Left ventricle myocardium superior (tissue), 1 donor: Measurements from ENCODE around the gene TTC32. TPM values are rescaled to one million over a fixed set of nuclear protein-coding genes. Genes with fewer than 3 reads are reported as not detected.
"Not testable (repeated sequence)": the region's sequence is repeated elsewhere in the genome, so short reads cannot be mapped to it uniquely, and the experiment has no call there.

Experiments
- ATAC-seq: fragments of 200-7000 bp; cut with Tn5 transposase; one replicate; pipeline ENCODE4 v1.9.1; 2020; ENCODE audit warnings: mild to moderate bottlenecking, moderate library complexity
- DNase-seq: peaks from one replicate; pipeline ENCODE4 v3.0.0-alpha.2; 2020
- intact Hi-C: fragments of 100-400 bp; cut with micrococcal nuclease; formaldehyde crosslinking; loops from one replicate; pipeline ENCODE4 v1.11.0; 2022
- long read RNA-seq: library from polyadenylated mRNA; unstranded; transcript quantifications from one replicate; pipeline ENCODE4 v2.0.0, GENCODE V29; 2021
- total RNA-seq: library from RNA; stranded (reverse); fragmentation: NEBNext Ultra II Directional; extraction: Animal tissue kit (Norgen Biotek cat#: 25700); gene quantifications from one replicate; pipeline ENCODE4 v1.2.1, GENCODE V29; 2021
- donor health status: DM: no; HTN: yes; CAD: no; lungs with severe emphysema.

TTC32 gene
- total RNA-seq, result 4.0 TPM
- long read RNA-seq, partial matches to known transcripts, result 0 of 5 reads
- long read RNA-seq, other reads (novel, unspliced or antisense), result 3 of 5 reads

GRCh38 chr2:19901442-19902215, at the start of gene TTC32:
TSS of gene TTC32 (minus strand) at chr2:19901983. CDS start at chr2:19901854, 129 bp downstream.
- DNase-seq (peak; percentile 96), ATAC-seq (peak; percentile 98)
- intact Hi-C loops, result no loop called here

- no peak for DNase-seq
- intact Hi-C loops, result no loop called here
- no peak for ATAC-seq
Observed at GRCh38 chr2:19949071-19949470, 47.3 kb upstream of the TTC32 start.

- ATAC-seq (no peak), DNase-seq (no peak)
- intact Hi-C loops, result no loop called here
Observed at GRCh38 chr2:19947184-19947940, 45.6 kb upstream of the TTC32 start.

GRCh38 chr2:19944205-19944845, 42.5 kb upstream of the TTC32 start:
- no peak for DNase-seq
- intact Hi-C loops, result no loop called here
- ATAC-seq, result no peak

- ATAC-seq (no peak), DNase-seq (no peak)
- intact Hi-C loops, result no loop called here
Observed at GRCh38 chr2:19943189-19943588, 41.4 kb upstream of the TTC32 start.

GRCh38 chr2:19942199-19942598, 40.4 kb upstream of the TTC32 start:
- intact Hi-C loops, result no loop called here
- DNase-seq (no peak), ATAC-seq (peak; percentile 53)

GRCh38 chr2:19937004-19937403, 35.2 kb upstream of the TTC32 start:
- ATAC-seq, result no peak
- no peak for DNase-seq
- intact Hi-C loops, result no loop called here

GRCh38 chr2:19936203-19936602, 34.4 kb upstream of the TTC32 start:
- intact Hi-C loops, result no loop called here
- ATAC-seq, result no peak
- DNase-seq, result no peak

GRCh38 chr2:19933351-19933981, 31.7 kb upstream of the TTC32 start:
- no peak for DNase-seq
- no peak for ATAC-seq
- intact Hi-C loops, result no loop called here

- intact Hi-C loops, result no loop called here
- DNase-seq (no peak), ATAC-seq (no peak)
Observed at GRCh38 chr2:19932928-19933327, 31.1 kb upstream of the TTC32 start.

GRCh38 chr2:19929226-19929625, 27.4 kb upstream of the TTC32 start:
- DNase-seq (no peak), ATAC-seq (no peak)
- intact Hi-C loops, result no loop called here

- DNase-seq, intact Hi-C loops, ATAC-seq: not testable (repeated sequence)
Observed at GRCh38 chr2:19927816-19928215, 26.0 kb upstream of the TTC32 start.

- intact Hi-C loops, ATAC-seq, DNase-seq: not testable (repeated sequence)
Observed at GRCh38 chr2:19924526-19924925, 22.7 kb upstream of the TTC32 start.

- DNase-seq, ATAC-seq, intact Hi-C loops: not testable (repeated sequence)
Observed at GRCh38 chr2:19922188-19922587, 20.4 kb upstream of the TTC32 start.

GRCh38 chr2:19916385-19916950, 14.7 kb upstream of the TTC32 start:
- ATAC-seq (no peak), DNase-seq (no peak)
- intact Hi-C loops, result no loop called here

GRCh38 chr2:19914266-19914975, 12.6 kb upstream of the TTC32 start:
- DNase-seq (no peak), ATAC-seq (no peak)
- intact Hi-C loops, result no loop called here

GRCh38 chr2:19911808-19912509, 10.2 kb upstream of the TTC32 start:
- DNase-seq (no peak), ATAC-seq (no peak)
- intact Hi-C loops, result no loop called here

- intact Hi-C loops, result no loop called here
- ATAC-seq (peak; percentile 17), DNase-seq (no peak)
Observed at GRCh38 chr2:19902216-19902740, 495 bp upstream of the TTC32 start.
